Uterus (tissue), 4 donors: ENCODE measurements around the gene APPL2. TPM values are rescaled to one million over a fixed set of nuclear protein-coding genes. Genes with fewer than 3 reads are reported as not detected.

Experiments used
- DNase-seq, 2 donors: peaks; one replicate each; pipeline ENCODE4 v3.0.0-alpha.2; 2019 to 2020
- H3K27ac ChIP-seq, 2 donors: fragments of 200-600 bp; sonication (generic); 1 replicate in 1 of 2; 2 replicates in 1 of 2; pipeline ENCODE4 v1.5.1; 2016 to 2018
- H3K27me3 ChIP-seq, 2 donors: fragments of 200-600 bp; sonication (generic); one replicate each; pipeline ENCODE4 v1.5.1; 2018 to 2019; ENCODE audit warnings: control low read depth in 1 of 2
- H3K36me3 ChIP-seq, 2 donors: fragments of 200-600 bp; sonication (generic); one replicate each; pipeline ENCODE4 v1.5.1; 2019; ENCODE audit warnings: control low read depth in 1 of 2
- H3K4me1 ChIP-seq, 2 donors: fragments of 200-600 bp; sonication (generic); one replicate each; pipeline ENCODE4 v1.5.1; 2018 to 2019; ENCODE audit warnings: control low read depth in 1 of 2
- H3K4me3 ChIP-seq, 2 donors: fragments of 200-600 bp; sonication (generic); 1 replicate in 1 of 2; 2 replicates in 1 of 2; pipeline ENCODE4 v1.5.1; 2018 to 2019; ENCODE audit warnings: mild to moderate bottlenecking in 1 of 2
- H3K9me3 ChIP-seq, 2 donors: fragments of 200-600 bp; sonication (generic); one replicate each; pipeline ENCODE4 v1.5.1; 2019; ENCODE audit warnings: control low read depth in 1 of 2
- POLR2A ChIP-seq, 2 donors: fragments of 450-650 bp; IDR thresholded peaks; one replicate each; pipeline ENCODE4 v1.6.1; 2016; ENCODE audit warnings: antibody characterized with exemption in 2 of 2, mild to moderate bottlenecking in 1 of 2, moderate library complexity in 1 of 2
- intact Hi-C: fragments of 100-400 bp; cut with DNase I; formaldehyde crosslinking; loops from one replicate; pipeline ENCODE4 v1.15.1; 2023; ENCODE audit warnings: low total_unique reads
- total RNA-seq, 4 donors: library from RNA; depleted of rRNA in 3 of 4; stranded (reverse); fragments of >200 nt in 3 of 4; gene quantifications; one replicate each; pipeline versions ENCODE4 v1.1.0 to v1.2.4, GENCODE V29; 2014 to 2023
- TF ChIP-seq, protein P1 (sequence below), 4 experiments: fragments of 200-600 bp in 2 of 4; fragments of 450-650 bp in 2 of 4; sonication (generic) in 2 of 4; IDR thresholded peaks; one replicate each; pipeline ENCODE4 v1.5.1; 2016 to 2019; ENCODE audit warnings: antibody characterized with exemption in 4 of 4, mild to moderate bottlenecking in 2 of 4, moderate library complexity in 1 of 4
- donor health status: DM: yes; HTN: yes; CAD: no.

The APPL2 gene
- total RNA-seq, 4 donors from 2014 or later: 14.3 to 52.6 (median 31.4) TPM

DNA sequence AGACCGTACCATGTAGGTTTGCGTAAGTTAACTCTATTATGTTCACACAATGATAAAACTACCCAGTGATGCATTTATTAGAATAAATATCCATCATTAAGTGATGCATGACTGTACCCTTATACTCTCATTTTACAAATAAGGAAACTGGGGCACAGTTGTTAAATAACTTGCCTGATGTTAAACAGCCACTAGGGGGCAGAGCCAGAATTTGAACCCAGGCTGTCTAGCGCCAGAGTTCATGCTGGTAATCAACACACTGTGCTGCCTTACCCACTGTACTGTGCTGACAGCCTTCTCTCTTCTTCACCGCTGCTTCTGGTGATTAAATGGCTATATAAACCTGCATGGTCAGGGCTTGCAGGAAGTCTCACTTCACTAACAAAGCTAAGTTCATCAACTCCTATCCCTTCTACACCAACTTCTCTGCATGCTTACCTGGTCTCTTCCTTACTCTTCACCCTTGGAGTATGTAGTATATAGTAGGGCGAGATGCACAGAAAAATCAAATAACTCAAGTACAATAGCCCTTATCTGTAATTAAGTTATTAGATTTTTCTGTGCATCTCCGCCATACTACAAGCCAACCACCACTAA is 43.6 kb upstream of the APPL2 start:
- DNase-seq: no peak
- H3K27ac ChIP-seq: no peak overlapping the region
- TF ChIP-seq, protein P1, sequence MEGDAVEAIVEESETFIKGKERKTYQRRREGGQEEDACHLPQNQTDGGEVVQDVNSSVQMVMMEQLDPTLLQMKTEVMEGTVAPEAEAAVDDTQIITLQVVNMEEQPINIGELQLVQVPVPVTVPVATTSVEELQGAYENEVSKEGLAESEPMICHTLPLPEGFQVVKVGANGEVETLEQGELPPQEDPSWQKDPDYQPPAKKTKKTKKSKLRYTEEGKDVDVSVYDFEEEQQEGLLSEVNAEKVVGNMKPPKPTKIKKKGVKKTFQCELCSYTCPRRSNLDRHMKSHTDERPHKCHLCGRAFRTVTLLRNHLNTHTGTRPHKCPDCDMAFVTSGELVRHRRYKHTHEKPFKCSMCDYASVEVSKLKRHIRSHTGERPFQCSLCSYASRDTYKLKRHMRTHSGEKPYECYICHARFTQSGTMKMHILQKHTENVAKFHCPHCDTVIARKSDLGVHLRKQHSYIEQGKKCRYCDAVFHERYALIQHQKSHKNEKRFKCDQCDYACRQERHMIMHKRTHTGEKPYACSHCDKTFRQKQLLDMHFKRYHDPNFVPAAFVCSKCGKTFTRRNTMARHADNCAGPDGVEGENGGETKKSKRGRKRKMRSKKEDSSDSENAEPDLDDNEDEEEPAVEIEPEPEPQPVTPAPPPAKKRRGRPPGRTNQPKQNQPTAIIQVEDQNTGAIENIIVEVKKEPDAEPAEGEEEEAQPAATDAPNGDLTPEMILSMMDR (IDR thresholded peaks at IDR 0.05): peak; percentile 7 to 45 (median 25)
- TF ChIP-seq POLR2A (IDR thresholded peaks at IDR 0.05): no peak
- H3K36me3 ChIP-seq: no peaks in the 10 kb centered on the region
- no peaks in the 10 kb centered on the region for H3K4me1 ChIP-seq
- intact Hi-C loops: no loop called here
- no peak overlapping the region for H3K4me3 ChIP-seq
- no peaks in the 10 kb centered on the region for H3K9me3 ChIP-seq
- H3K27me3 ChIP-seq: no peaks in the 10 kb centered on the region

DNA sequence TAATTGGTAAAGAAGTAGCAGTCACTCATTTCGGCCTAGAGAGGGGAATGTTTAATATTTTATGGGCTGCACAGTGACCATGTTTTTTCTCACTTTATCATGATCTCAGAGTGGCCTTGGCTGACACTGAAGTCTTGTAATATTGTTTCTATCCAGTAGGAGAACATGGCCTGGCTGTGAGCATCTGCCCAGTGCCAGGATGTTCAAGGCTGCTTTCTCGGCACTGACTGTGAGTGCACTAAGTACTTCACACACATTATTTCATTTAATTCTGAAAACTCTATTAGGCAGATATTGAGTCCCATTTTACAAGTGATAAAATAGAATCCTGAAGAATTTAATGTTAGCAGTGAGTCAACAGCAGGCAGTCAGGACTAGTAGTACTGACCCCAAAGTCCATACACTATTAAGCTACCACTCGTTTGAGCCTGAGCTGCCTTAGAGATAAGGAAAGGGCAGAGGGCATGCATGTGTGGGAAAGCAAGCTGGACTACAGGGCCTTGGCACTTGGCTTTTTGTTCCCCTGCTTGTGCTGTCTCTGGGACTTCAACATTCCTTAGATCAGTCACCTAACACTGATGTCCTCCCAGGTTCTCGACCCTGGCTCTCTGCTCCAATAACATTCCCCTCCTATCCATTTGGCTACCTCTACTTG is 42.2 kb upstream of the APPL2 start:
- H3K4me1 ChIP-seq: no peaks in the 10 kb centered on the region
- H3K36me3 ChIP-seq: no peaks in the 10 kb centered on the region
- no peaks in the 10 kb centered on the region for H3K27me3 ChIP-seq
- DNase-seq: no peak
- TF ChIP-seq, protein P1 (IDR thresholded peaks at IDR 0.05): no peak
- no peak for TF ChIP-seq POLR2A (IDR thresholded peaks at IDR 0.05)
- intact Hi-C loops: no loop called here
- H3K4me3 ChIP-seq: no peak overlapping the region
- H3K27ac ChIP-seq: no peak overlapping the region
- H3K9me3 ChIP-seq: no peaks in the 10 kb centered on the region

DNA sequence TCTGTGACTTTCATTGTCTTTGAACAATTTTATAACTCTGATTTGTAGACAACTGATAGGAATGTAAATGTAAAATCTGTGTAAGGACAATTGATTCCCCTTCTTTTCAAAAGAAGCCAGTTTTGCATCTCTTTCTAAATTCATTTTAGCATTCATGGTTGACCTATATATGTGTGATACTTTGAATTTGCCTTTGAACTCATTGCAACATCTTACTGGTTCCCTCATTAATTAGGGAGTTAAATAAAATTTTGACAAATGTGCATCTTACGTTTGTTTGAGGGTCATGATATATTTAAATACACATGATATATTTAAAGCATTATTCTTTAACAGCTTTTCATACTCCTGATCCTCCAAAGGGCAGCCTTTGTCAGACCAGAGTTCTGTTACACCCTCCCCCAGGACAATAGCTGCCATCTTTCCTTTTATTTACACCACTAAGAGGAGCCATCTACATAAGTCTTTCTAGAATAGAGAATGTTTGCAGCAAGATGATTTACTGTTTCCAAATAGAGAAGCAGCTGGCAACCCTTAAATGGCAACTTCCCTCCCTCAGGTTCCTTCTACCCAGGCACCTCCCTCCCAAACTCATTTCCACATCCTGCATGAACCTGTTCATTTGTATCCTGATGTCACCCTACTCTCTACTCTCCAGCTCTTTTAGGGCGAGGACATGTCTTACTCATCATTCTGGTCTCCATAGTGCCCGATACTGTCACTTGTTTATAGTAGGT is 40.2 kb upstream of the APPL2 start:
- TF ChIP-seq, protein P1 (IDR thresholded peaks at IDR 0.05): no peak
- no peak for TF ChIP-seq POLR2A (IDR thresholded peaks at IDR 0.05)
- DNase-seq: no peak
- no peak overlapping the region for H3K4me3 ChIP-seq
- no peaks in the 10 kb centered on the region for H3K4me1 ChIP-seq
- H3K27me3 ChIP-seq: no peaks in the 10 kb centered on the region
- H3K9me3 ChIP-seq: no peaks in the 10 kb centered on the region
- H3K36me3 ChIP-seq: no peaks in the 10 kb centered on the region
- intact Hi-C loops: no loop called here
- H3K27ac ChIP-seq: no peak overlapping the region

DNA sequence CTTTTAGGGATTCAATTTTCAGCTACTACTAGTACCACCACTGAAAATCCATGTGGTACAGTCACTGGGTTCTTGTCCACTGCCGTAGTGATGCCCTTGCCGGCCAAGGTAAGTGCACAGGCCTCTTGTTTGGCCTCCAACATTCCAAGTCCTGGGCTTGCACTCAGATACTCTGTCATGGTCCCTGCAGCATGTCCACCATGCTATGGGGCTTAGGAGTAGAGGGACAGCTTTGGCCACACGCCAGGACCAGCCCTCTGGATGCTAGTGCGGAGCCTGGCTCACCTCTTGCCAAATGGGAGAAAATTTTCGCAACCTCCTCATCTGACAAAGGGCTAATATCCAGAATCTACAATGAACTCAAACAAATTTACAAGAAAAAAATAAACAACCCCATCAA is 38.6 kb upstream of the APPL2 start:
- Histone ChIP-seq H3K27ac (no peak overlapping the region), H3K27me3 (no peaks in the 10 kb centered on the region), H3K4me1 (peaks cover 0 to 5% of the 10 kb centered on the region in 2 donors), H3K9me3 (no peaks in the 10 kb centered on the region), H3K36me3 (no peaks in the 10 kb centered on the region), H3K4me3 (no peak overlapping the region)
- DNase-seq: no peak
- TF ChIP-seq POLR2A (IDR thresholded peaks at IDR 0.05): no peak
- TF ChIP-seq, protein P1 (IDR thresholded peaks at IDR 0.05): no peak
- intact Hi-C loops: no loop called here

DNA sequence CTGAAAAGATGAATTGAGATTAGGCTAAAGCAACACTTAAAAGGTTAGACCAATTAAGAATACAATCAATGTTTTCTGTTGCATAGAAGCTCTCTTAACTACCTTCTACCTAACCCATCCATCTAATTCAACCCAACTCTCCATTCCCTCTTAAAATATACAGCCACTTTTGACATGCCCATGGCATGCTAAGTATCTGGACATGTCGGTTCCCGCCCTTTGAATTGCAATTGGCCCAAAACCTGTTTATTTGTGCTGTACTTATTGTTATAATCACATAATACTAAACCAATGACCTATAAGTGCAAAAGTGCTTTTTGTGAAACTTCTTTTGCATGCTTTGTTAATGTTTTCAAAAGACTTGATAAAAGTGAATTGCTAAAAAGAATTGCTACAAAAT is 37.6 kb upstream of the APPL2 start:
- no peak for DNase-seq
- H3K27ac ChIP-seq: no peak overlapping the region
- H3K27me3 ChIP-seq: no peaks in the 10 kb centered on the region
- H3K36me3 ChIP-seq: no peaks in the 10 kb centered on the region
- no peaks in the 10 kb centered on the region for H3K9me3 ChIP-seq
- H3K4me1 ChIP-seq: peaks cover 0 to 5% of the 10 kb centered on the region in 2 donors
- intact Hi-C loops: no loop called here
- no peak overlapping the region for H3K4me3 ChIP-seq
- no peak for TF ChIP-seq POLR2A (IDR thresholded peaks at IDR 0.05)
- TF ChIP-seq, protein P1 (IDR thresholded peaks at IDR 0.05): no peak
